HEK293T (cell line): Measurements from ENCODE around the gene SLC30A4.

Experiments
- ARNT ChIP-seq: fragments of 450-650 bp; IDR thresholded peaks from 2 replicates; pipeline ENCODE4 v1.6.1; 2017; ENCODE audit warnings: mild to moderate bottlenecking
- BHLHE40 ChIP-seq: fragments of 450-650 bp; IDR thresholded peaks from 2 replicates; pipeline ENCODE4 v1.6.1; 2016; ENCODE audit warnings: mild to moderate bottlenecking, moderate library complexity, borderline replicate concordance
- ELF4 ChIP-seq: fragments of 450-650 bp; IDR thresholded peaks from 2 replicates; pipeline ENCODE4 v1.6.1; 2017; ENCODE audit warnings: antibody characterized with exemption
- FOXA1 ChIP-seq: fragments of 450-650 bp; IDR thresholded peaks from 2 replicates; pipeline ENCODE4 v1.6.1; 2016; ENCODE audit warnings: mild to moderate bottlenecking
- NFRKB ChIP-seq: fragments of 450-650 bp; IDR thresholded peaks from 2 replicates; pipeline ENCODE4 v1.6.1; 2016; ENCODE audit warnings: mild to moderate bottlenecking, moderate library complexity
- TARDBP ChIP-seq: fragments of 450-650 bp; IDR thresholded peaks from 2 replicates; pipeline ENCODE4 v1.6.1; 2016

- TF ChIP-seq FOXA1 (no peak), BHLHE40 (no peak), NFRKB (no peak), TARDBP (no peak), ELF4 (no peak), ARNT (no peak)
Observed at GRCh38 chr15:45469027-45469426, 53.5 kb downstream of the SLC30A4 start.
